K562 (cell line): ENCODE measurements around the gene MAP4K1. TPM values are rescaled to one million over a fixed set of nuclear protein-coding genes. Genes with fewer than 3 reads are reported as not detected.

Source experiments
- ETV1 ChIP-seq: fragments of 450-650 bp; conservative IDR thresholded peaks from 2 replicates; pipeline ENCODE4 v1.6.1; 2016; ENCODE audit warnings: missing genetic modification characterization, control low read depth, low read depth, missing compliant biosample characterization
- FUS ChIP-seq: fragments of 200-400 bp; formaldehyde crosslinking; optimal IDR thresholded peaks from 2 replicates; pipeline ENCODE3; 2017; ENCODE audit warnings: low read depth, low read length
- LEF1 ChIP-seq: fragments of 450-650 bp; IDR thresholded peaks from 2 replicates; pipeline ENCODE4 v1.6.1; 2016; ENCODE audit warnings: mild to moderate bottlenecking
- MEF2A ChIP-seq: IDR thresholded peaks from 2 replicates; pipeline ENCODE4 v1.6.1; 2011; ENCODE audit warnings: low read depth, mild to moderate bottlenecking, low read length, moderate library complexity; ENCODE audit not compliant: control insufficient read depth
- MYC ChIP-seq, 2 experiments: fragments of 250-450 bp in 1 of 2; sonication (Bioruptor Pico) in 1 of 2; IDR thresholded peaks; 2 replicates each; pipeline versions ENCODE4 v1.5.1 to v1.6.1; 2012 to 2021; ENCODE audit warnings: low read depth in 2 of 2, borderline replicate concordance in 1 of 2, improper control_type of control experiment in 1 of 2, low read length in 1 of 2, mild to moderate bottlenecking in 1 of 2, moderate library complexity in 1 of 2
- PHB2 ChIP-seq: fragments of 450-650 bp; IDR thresholded peaks from 2 replicates; pipeline ENCODE4 v1.6.1; 2017; ENCODE audit warnings: low read depth
- POLR2H ChIP-seq: IDR thresholded peaks from 2 replicates; pipeline ENCODE4 v1.6.1; 2016; ENCODE audit warnings: missing genetic modification characterization, low read depth, mild to moderate bottlenecking, control low read depth, missing compliant biosample characterization, moderate library complexity
- SIN3B ChIP-seq: fragments of 450-650 bp; IDR thresholded peaks from 2 replicates; pipeline ENCODE4 v1.6.1; 2017; ENCODE audit warnings: low read depth, mild to moderate bottlenecking, moderate library complexity
- TEAD2 ChIP-seq: fragments of 450-650 bp; IDR thresholded peaks from 2 replicates; pipeline ENCODE4 v1.6.1; 2016; ENCODE audit warnings: missing genetic modification characterization, control low read depth, missing compliant biosample characterization
- ZBED1 ChIP-seq: IDR thresholded peaks from 2 replicates; pipeline ENCODE4 v1.6.1; 2014
- ZFX ChIP-seq: sonication (generic); formaldehyde crosslinking; IDR thresholded peaks from 2 replicates; pipeline ENCODE4 v1.8.0; 2022; ENCODE audit warnings: mild to moderate bottlenecking, missing genetic modification reagents, moderate library complexity
- ZNF12 ChIP-seq: sonication (generic); formaldehyde crosslinking; IDR thresholded peaks from 2 replicates; pipeline ENCODE4 v1.4.0; 2020; ENCODE audit warnings: mild to moderate bottlenecking, missing genetic modification reagents
- ZNF311 ChIP-seq: fragments of 250-450 bp; sonication (Bioruptor Pico); IDR thresholded peaks from 2 replicates; pipeline ENCODE4 v1.4.0; 2020; ENCODE audit warnings: mild to moderate bottlenecking, moderate library complexity
- ZNF445 ChIP-seq: fragments of 250-450 bp; sonication (Bioruptor Pico); IDR thresholded peaks from 2 replicates; pipeline ENCODE4 v1.4.0; 2020; ENCODE audit warnings: low read depth, mild to moderate bottlenecking, moderate library complexity
- polyA plus RNA-seq, 8 experiments: library from polyadenylated mRNA; depleted of rRNA in 4 of 8; stranded (reverse) in 5 of 8; unstranded in 3 of 8; fragments of >200 nt; fragmentation: Nextera tagmentation in 2 of 8; fragmentation: Illumina TruSeq in 1 of 8; extraction: Ambion mirVana in 2 of 8; extraction: Trizol in 1 of 8; gene quantifications; 2 replicates each; pipeline versions ENCODE4 v1.2.1 to v1.2.3, GENCODE V29; 2011 to 2014; ENCODE audit warnings: inconsistent platforms in 1 of 8, missing spikeins in 1 of 8
- total RNA-seq, 7 experiments: library from RNA; depleted of rRNA in 6 of 7; stranded (reverse); fragments of >200 nt in 6 of 7; fragmentation: Illumina TruSeq in 2 of 7; extraction: Trizol in 2 of 7; gene quantifications; 2 replicates each; pipeline versions ENCODE4 v1.2.1 to v1.2.3, GENCODE V29; 2011 to 2021; ENCODE audit warnings: low replicate concordance in 1 of 7
- TF ChIP-seq, protein P1 (sequence below): fragments of 450-650 bp; IDR thresholded peaks from 2 replicates; pipeline ENCODE4 v1.6.1; 2016; ENCODE audit warnings: low read depth
- TF ChIP-seq, protein P2 (sequence below): fragments of 250-450 bp; sonication (Bioruptor Pico); IDR thresholded peaks from 2 replicates; pipeline ENCODE4 v1.9.0; 2021; ENCODE audit warnings: mild to moderate bottlenecking
- TF ChIP-seq, protein P3 (sequence below): sonication (generic); formaldehyde crosslinking; IDR thresholded peaks from 2 replicates; pipeline ENCODE4 v1.8.0; 2022; ENCODE audit warnings: missing genetic modification reagents, mild to moderate bottlenecking, borderline replicate concordance

MAP4K1 gene
- total and polyA plus RNA-seq, 9 of the 15 experiments (the other 6 are each of a cell fraction or from before 2014, with no cell fraction given), result 0.14 to 3.2 (median 0.73) TPM; not detected in 1

DNA sequence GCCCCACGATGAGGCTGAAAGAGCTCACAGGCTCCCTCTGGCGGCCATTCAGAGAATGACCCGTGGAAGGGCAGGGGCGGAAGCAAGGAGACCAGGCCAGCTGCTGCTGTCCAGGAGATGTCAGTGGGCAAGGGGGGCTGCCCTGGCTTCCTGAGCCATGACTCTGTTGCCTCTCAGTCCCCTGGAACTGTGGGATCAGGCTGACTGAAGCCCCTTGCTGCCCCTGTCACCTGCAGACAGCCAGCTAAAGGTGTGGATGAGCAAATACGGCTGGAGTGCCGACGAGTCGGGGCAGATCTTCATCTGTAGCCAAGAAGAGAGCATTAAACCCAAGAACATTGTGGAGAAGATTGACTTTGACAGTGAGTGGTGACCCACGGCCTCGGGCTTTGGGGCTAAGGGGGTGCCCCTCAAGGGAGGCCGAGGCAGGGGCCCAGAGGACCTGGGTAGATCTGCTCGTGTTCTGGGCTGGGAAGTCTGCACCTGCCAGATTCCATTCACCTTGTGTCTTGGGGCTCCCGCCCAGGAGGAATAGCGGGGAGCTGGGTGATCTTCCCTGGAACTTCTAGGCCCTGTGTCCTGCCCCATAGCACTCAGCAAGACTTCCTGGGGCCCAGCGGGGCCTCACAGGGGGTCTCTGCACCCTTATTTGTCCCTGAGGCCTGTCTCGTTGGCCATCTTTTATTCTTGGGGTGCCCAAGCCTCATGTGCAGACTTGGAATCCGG, 17.2 kb upstream of the MAP4K1 start (continued):
- no peak for TF ChIP-seq POLR2H (tag)
- no peak for TF ChIP-seq ZNF311 (CRISPR knock-in tag)
- TF ChIP-seq ZNF12, result no peak
- no peak for TF ChIP-seq LEF1
- no peak for TF ChIP-seq ZBED1
- no peak for TF ChIP-seq SIN3B
- TF ChIP-seq MEF2A, result no peak
- no peak for TF ChIP-seq FUS
- TF ChIP-seq ETV1 (tag), result peak; percentile 44
- no peak for TF ChIP-seq PHB2
- TF ChIP-seq ZFX (CRISPR knock-in tag), result no peak
- no peak for TF ChIP-seq TEAD2
- TF ChIP-seq ZNF445, result no peak
- 0 out of 2 replicates have a peak, but pooled peaks have one; percentile 29 for TF ChIP-seq MYC (IDR thresholded peaks at IDR 0.05; ENCODE audit: low read depth, low read length)
- TF ChIP-seq MYC (CRISPR knock-in tag; IDR thresholded peaks at IDR 0.05; ENCODE audit: borderline replicate concordance, low read depth), result no peak
- TF ChIP-seq, protein P1, sequence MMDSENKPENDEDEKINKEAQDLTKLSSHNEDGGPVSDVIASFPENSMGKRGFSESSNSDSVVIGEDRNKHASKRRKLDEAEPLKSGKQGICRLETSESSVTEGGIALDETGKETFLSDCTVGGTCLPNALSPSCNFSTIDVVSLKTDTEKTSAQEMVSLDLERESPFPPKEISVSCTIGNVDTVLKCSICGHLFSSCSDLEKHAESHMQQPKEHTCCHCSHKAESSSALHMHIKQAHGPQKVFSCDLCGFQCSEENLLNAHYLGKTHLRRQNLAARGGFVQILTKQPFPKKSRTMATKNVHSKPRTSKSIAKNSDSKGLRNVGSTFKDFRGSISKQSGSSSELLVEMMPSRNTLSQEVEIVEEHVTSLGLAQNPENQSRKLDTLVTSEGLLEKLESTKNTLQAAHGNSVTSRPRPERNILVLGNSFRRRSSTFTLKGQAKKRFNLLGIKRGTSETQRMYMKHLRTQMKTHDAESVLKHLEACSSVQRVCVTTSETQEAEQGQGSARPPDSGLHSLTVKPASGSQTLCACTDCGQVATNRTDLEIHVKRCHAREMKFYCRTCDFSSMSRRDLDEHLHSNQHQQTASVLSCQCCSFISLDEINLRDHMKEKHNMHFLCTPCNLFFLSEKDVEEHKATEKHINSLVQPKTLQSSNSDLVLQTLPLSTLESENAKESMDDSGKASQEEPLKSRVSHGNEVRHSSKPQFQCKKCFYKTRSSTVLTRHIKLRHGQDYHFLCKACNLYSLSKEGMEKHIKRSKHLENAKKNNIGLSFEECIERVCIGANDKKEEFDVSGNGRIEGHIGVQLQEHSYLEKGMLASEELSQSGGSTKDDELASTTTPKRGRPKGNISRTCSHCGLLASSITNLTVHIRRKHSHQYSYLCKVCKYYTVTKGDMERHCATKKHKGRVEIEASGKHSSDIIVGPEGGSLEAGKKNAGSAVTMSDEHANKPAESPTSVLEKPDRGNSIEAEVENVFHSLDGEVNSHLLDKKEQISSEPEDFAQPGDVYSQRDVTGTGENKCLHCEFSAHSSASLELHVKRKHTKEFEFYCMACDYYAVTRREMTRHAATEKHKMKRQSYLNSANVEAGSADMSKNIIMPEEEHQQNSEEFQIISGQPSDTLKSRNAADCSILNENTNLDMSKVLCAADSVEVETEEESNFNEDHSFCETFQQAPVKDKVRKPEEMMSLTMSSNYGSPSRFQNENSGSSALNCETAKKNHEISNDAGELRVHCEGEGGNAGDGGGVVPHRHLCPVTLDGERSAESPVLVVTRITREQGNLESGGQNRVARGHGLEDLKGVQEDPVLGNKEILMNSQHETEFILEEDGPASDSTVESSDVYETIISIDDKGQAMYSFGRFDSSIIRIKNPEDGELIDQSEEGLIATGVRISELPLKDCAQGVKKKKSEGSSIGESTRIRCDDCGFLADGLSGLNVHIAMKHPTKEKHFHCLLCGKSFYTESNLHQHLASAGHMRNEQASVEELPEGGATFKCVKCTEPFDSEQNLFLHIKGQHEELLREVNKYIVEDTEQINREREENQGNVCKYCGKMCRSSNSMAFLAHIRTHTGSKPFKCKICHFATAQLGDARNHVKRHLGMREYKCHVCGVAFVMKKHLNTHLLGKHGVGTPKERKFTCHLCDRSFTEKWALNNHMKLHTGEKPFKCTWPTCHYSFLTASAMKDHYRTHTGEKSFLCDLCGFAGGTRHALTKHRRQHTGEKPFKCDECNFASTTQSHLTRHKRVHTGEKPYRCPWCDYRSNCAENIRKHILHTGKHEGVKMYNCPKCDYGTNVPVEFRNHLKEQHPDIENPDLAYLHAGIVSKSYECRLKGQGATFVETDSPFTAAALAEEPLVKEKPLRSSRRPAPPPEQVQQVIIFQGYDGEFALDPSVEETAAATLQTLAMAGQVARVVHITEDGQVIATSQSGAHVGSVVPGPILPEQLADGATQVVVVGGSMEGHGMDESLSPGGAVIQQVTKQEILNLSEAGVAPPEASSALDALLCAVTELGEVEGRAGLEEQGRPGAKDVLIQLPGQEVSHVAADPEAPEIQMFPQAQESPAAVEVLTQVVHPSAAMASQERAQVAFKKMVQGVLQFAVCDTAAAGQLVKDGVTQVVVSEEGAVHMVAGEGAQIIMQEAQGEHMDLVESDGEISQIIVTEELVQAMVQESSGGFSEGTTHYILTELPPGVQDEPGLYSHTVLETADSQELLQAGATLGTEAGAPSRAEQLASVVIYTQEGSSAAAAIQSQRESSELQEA, result no peak
- TF ChIP-seq, protein P2, sequence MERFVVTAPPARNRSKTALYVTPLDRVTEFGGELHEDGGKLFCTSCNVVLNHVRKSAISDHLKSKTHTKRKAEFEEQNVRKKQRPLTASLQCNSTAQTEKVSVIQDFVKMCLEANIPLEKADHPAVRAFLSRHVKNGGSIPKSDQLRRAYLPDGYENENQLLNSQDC (CRISPR knock-in tag), result no peak
- TF ChIP-seq, protein P3, sequence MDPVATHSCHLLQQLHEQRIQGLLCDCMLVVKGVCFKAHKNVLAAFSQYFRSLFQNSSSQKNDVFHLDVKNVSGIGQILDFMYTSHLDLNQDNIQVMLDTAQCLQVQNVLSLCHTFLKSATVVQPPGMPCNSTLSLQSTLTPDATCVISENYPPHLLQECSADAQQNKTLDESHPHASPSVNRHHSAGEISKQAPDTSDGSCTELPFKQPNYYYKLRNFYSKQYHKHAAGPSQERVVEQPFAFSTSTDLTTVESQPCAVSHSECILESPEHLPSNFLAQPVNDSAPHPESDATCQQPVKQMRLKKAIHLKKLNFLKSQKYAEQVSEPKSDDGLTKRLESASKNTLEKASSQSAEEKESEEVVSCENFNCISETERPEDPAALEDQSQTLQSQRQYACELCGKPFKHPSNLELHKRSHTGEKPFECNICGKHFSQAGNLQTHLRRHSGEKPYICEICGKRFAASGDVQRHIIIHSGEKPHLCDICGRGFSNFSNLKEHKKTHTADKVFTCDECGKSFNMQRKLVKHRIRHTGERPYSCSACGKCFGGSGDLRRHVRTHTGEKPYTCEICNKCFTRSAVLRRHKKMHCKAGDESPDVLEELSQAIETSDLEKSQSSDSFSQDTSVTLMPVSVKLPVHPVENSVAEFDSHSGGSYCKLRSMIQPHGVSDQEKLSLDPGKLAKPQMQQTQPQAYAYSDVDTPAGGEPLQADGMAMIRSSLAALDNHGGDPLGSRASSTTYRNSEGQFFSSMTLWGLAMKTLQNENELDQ (CRISPR knock-in tag), result no peak
